GM19238 (cell line): ENCODE data around the gene RALGAPA2.

Experiments
- DNase-seq: peaks from one replicate; pipeline ENCODE4 v3.0.0; 2011; ENCODE audit warnings: low spot score; ENCODE audit not compliant: insufficient read length

RALGAPA2 gene

DNA sequence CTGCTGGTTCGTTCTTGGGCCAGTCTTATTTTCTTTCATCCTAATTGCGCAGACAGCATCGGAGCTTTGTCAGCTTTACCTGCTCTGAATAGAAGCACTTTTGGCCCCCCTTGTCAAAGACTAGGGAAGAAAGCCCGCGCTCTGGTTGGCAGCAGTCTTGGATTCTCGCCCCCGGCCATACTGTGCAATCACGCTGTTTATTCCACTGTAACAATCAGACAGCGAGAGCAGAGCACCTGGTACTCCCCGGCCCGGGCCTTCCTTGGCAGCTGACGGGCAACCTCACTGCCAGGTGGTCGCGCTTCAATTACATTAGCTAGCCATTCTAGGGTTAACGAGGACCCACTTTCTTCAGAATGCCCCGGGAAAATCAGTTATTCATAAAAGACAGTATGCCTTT is 272.0 kb downstream of the RALGAPA2 start:
- DNase-seq: no peak

DNA sequence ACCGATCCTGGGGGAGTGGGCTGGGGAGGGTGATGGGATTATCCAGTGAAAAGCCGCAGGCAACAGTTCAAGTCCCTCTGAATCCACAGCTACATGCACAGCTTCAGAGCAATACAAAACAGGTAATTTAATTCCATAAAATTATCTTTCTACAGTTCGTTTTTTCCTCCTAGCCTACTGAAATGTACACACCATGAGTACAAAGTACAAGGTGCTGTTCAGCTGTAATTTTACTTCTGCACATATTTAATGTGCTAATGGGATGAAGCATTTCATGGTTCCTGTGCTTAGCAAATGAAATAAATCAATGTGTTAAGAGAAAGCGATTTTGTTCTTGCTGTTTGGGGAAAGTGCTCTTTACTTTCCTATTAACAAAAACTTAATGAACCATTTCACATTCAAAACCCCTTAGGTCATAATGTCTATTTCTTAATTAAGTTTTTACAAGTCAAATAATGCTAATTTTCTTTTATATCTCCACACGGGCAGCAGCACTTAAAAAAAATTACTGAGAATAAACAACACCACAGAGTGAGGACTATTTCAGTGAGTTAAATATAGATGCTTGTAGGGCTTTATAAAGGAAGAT is 272.7 kb downstream of the RALGAPA2 start:
- no peak for DNase-seq

DNA sequence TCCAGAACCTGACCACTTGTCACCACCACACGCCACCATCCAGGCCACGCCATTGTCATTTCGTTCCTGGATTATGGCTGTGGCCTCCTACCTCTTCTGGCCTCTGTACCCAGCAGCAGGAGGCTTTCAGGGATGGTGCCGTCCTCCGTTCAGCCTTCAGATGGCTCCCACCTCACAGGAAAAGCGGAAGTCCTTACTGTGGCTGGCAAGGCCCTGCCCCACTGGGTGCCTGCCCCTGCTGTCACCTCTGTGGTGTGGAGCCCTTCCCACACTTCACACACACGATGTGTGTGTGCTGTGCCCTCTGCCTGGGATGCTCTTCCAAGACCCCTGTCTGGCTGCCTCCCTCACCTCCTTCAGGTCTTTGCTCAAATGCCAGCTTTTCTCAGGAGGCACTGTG is 275.1 kb downstream of the RALGAPA2 start:
- DNase-seq: no peak

DNA sequence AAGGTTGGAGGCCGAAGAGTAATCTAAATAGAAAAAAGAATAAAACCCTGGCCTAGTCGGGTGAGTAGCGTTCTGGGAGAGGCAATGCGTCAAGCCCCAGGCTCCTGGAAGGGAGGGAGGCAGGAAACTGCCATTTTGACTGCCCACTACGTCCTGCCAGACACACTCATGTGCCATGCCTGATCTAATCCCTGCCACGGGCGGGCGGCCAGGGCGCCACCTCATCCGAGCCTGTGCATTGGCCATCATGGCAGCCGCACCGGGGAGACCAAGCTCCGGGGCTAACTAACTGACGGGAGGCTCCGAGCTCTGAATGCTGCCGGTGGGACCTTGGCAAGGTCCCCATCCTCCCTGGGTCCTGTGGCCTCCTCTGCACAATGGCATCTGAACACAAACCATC is 275.8 kb downstream of the RALGAPA2 start:
- no peak for DNase-seq

DNA sequence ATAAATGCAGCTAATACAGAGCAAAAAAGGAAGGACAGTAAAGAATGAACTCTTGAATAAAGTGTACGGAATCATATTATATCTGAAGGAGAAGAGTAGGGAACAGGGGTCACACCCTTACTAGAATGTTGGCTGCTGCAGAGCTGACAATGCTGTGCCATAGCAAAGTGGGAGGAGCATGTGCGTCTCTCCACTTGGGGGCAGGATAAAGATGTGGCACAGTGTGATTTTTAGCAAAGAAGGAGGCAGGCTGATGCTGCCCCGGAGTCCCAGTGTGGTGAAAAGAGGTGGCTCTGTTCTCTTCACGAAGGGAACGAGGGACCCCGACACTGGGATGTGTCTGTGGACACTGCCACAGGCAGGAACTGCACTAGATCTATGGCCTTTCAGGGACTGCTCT is 277.0 kb downstream of the RALGAPA2 start:
- no peak for DNase-seq

DNA sequence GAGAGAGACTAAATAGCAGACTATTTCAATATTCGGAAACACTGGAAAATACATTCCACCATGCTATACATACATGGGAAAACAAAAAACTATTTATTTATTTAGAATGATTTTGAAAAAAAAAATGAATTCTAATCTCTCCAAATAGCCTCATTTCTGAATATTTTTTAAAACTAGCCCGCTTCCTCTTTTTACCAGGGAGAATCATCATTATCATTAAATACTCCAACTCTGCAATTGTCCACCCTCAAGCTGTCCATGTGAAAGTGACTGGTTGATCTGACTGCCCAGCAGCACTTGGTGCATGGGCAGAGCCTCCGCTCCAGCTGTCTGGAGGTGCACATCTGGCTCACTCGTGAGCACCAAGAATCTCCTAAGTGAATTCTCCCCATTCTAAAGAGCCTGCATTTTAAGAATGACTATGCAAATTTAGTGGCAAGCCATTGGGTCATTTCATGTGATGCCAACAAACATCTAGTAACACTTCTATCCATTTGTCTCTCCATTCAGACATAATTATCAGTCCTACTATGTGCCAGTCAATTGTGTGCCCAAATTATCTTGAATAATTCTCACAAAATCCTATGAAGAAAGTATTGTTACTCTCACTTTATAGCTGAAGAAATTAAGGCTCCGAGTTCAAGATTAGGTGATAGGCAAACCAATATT is 279.7 kb downstream of the RALGAPA2 start:
- no peak for DNase-seq

DNA sequence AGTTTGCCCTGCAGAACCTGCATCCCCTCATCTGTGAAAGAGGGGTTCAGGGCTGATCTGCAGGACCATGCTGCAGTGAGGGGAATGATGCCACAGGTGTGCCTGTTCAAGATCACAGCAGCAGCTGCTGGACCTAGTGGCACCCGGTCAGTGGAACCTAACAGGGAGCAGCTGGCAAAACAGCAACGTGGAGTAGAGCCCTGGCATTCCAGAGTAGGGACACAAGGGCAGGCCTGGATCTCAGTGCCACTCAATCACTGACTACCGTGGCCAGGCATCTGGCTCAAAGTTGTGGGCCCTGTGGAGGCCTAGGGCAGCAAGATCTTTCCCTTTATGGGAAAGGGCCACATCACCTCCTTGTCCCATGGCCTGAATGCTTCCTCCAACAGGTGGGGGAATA is 282.4 kb downstream of the RALGAPA2 start:
- no peak for DNase-seq

DNA sequence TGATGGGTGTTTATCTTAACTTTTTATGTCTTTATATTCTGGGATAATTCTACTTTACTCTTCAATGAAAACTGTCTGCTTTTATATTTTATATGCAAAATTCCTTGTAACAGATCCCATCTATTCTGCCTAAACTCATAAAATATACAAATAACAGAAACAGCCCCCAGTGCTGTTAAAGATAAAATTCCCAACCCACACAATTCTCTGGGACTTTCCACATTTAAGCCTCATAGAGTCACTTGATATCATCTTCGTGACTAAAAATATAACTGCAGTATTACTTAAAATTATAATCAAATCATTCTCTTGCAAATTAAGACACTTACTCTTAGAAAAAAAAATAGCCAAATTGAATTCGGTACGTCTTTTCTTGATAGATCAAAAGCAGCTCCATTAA is 284.4 kb downstream of the RALGAPA2 start:
- DNase-seq: no peak

DNA sequence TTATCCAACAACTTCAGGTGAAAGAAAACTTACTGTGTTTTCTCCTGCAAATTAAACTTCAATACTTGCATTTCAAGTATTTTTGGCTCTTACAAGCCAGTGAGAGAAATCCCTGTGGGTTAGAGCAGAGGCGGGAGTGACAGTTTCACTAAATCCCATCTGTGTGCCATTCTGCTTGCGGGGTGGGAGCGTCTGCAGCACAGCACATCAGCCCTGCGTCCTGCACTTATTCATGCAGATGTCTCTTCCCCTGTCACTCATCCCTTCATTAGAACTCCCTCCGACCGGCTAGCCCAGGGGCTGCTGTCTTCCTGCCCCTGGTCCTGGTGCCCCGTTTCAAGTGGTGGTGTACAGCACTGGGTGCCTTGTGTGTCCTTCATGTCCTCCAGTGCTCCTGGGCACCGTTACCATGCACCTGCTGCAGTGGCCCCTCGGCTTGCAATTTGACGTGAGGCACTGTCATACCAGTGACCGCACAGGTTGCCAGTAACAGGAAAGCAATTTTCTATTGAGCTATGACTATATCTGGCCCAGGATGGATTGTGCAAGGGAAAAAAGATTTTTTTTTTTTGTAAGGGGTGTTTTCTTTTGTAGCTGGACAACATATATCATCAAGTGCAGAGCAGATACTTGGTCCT is 285.1 kb downstream of the RALGAPA2 start:
- no peak for DNase-seq

DNA sequence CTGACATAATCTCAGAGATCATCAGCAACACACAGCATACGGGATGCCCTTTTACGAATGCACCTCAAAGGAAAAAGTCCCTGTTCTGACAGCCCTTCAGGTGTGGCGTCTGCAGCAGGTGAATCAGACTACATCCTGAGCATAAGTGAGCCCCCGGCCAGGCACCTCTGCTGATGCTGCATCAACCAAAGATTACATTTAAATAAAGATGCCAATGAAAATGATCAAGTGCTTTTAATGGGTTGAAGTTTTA is 285.9 kb downstream of the RALGAPA2 start:
- DNase-seq: no peak

DNA sequence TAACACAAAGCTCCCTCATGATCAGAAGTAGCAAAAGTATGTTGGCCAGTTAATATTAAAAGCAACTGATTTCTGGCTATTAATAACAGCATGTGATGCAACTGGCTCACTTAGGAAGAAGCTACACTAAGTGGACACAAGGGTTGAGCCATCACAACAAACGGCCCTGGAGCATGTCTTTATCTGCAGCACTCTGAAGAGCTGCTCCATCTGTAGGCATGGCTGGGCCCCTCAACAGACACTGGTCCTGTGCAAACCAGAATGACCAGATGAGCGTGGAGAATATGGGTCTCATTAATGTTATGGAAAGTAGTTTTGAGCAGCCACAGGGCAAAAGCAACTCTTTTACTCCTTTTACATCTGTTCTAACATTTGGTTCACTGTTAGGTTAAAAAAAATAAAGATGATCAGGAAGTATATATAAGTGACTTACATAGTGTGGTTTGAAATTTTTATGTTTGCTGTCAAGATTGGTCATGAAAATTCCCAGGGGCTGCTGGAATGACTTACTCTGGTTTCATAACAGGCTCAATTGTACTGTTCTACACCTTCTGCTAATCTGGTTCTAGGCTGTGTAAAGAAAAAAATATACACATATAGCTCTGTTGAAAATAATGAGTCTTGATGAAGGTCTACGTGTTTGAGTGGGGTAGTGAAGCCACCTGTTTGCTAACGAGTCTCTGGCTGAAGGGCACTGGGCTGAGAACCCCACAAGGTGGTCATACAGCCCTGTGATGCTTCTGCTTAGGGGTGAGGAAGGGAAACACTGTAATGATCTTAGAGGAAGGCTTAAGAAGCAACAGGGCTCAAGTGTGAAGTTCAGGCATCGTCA is 286.4 kb downstream of the RALGAPA2 start:
- no peak for DNase-seq

DNA sequence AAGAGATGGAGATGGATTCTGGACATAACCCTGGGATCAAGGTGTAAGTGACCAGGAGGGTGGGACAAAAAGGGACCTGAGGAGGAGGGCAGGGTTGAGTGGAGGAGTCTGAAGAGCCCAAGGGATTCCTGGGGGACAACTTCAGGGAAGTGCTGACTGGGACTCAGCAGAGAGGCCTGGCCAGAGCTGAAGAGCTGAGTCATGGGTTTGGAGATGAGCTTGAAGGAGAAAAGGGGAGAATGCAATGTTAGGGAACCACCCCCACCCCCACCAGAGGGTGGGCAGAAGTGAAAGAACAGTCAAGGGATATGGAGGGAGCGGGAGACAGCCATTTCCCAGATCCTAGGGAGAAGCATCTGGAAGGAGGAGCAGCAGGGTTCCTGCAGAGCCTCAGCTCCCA is 289.3 kb downstream of the RALGAPA2 start:
- DNase-seq: no peak

DNA sequence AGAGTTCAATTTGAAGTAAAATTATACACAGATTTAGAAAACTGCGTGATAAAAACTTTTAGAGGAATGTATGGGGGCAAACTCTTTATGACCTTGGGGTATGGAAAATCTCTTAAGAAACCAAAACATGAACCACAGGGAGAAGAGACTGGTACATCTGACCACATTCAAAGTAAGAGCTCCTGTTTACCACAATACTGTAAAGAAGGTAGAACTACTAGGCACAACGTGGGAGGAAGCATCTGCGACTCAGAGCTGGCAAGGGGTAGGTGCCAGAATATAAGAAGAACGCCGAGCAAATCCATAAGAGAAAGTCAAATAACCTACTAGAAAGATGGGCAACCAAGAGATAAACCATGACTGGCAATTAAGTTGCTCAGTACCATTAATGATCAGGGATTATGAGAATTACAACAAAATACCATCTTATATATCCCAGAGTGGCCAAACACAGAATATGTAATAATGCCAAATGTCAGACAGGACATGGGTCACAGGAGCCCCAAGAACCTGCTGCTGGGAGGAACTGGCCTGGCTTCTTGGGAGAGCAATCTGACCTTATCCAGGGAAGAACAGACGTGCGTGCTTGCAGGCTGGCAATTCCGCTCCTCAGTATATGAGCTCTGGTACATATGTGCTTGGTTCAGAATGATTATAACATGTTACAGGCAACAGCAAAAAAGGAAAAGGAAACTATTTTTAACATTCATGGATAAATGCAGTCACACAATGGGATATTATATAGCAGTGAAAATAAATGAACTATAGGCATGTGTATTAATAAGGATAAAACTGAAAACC is 294.4 kb downstream of the RALGAPA2 start:
- DNase-seq: no peak

DNA sequence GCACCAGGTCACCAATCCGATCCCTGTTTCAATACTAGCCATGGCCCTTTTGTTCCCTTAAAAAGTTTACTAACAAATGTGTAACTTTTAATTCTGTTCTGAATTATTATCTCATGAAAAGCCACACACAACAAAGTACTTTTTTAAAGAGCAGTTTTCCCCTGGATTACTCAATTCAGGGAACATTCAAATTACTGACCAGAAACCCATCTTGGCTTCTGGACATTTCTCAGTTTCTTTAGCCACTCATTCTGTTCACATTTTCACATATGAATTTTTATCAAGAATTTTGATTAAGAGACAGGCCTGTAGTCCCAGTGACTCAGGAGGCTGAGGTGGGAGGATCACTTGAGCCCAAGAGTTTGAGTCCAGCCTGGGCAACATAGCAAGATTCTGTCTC is 297.1 kb downstream of the RALGAPA2 start:
- DNase-seq: no peak

DNA sequence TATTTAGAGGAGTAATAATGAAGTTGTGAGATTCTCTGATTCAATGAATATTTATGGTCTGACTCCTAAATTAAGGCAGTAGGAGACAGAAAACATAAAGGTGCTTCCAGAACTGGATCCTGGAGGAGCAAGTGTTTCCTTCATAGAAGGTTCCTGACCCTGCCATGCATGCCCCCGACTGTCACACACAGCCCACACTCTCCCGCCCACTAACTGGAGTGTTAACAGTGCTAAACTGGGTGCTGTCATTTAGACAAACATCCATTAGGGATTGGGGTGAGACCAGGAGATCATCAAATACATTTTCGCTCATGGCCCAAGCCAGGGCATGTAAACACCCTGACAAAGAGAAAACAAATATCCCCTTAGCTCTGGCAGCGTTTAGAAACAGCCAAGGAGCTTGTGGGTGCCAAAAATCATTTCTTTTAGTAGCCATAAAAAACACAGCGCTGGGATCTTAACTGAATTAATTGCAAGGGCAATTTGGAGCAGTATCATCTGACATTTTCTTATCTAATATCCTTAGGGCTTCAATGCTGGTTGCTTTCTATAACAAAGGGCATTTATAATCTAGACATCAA is 297.7 kb downstream of the RALGAPA2 start:
- DNase-seq: no peak

DNA sequence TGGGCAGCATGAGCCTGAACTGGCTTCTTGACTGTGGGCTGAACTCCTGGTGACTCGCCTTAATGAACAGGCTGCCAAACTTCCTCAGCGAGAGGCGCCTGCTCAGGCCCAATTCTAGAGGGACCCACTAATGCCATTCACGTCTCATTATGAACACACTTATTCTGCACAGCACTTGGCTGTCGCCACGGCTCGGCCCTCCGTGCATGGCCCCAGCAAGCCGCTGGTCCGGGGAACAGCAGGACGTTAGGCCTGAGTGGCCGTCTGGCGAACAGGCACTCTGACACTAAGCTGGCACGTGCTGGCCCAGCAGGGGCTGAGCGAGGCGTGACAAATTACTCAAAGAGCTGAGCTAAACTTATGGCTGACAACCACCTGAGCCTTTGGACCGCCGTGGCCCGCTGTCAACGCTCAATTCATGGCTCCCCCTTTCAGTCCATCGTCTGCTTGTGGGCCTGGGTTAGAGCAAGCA is 298.6 kb downstream of the RALGAPA2 start:
- no peak for DNase-seq

DNA sequence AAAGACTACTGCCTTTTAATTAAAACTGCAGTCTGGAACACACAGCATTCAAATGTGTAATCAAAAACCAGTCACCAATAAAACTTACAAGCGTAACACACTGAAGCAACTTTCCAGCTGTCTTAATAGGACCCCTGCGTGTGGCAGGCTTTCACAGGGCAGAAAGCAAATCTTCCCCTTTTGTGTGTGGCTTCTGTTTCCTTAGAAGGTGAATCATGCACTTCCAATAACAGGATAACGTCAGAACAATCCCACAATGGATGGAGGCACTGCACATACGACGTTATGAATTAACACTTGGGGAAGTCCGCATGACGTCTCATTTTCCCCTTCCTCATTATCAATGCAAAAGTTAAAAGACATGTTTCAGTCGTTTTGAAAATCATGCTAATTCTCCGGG is 299.7 kb downstream of the RALGAPA2 start:
- DNase-seq: no peak

DNA sequence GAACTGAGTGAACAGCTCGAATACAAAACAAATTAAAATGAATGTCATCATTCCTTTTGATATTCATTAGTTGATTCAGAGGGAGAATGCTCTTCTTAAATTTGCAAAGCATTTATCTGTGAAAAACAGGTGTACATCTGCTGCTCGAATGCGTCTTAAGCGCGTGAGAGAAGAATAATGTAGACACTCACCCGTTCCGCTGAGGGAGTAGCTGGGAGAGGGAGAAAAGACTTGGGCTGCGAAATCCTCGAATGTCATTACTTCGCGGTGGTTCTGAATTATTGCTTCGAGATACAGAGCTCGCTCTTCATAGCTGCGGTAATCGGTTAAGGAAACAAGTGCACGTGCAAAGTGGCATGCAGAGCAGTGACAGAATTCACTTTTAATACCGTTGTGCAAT is 300.6 kb downstream of the RALGAPA2 start:
- no peak for DNase-seq

DNA sequence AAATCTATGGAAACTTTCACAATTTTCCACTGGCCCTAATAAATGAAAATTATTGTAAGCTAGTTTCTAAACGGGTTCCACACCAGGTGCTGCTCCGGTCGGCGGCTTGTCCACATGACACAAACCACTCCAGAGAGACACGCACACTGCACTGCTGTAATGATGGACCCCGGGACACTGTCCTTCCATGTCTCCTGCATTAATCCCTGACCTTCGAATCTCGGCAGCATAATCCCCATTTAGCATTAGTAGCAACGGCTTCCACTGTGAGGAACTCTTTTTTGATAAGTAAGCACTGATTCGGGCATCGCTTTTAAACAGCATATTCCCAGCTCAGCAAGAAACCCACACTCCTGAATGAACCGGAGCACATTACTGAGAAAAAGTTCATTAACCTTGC is 301.0 kb downstream of the RALGAPA2 start:
- no peak for DNase-seq

DNA sequence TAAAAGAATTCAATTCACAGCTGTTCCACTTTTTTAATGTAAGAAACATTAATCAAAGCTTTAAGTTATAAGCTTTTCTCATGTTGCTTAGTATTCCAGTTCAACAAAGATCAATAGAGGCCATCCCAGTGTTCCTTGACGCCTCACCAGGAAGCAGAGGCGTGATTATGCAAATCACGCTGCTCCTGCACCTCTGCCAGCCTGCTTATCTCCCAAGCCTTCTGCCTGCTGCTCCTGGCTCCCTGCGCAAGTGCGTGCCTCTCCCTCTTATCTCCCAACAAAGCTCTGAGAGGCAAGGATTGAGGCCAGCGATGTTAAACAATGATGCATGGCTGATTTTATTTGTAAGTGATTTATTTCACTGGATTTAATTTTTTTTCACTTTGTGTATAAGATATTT is 301.8 kb downstream of the RALGAPA2 start:
- no peak for DNase-seq

DNA sequence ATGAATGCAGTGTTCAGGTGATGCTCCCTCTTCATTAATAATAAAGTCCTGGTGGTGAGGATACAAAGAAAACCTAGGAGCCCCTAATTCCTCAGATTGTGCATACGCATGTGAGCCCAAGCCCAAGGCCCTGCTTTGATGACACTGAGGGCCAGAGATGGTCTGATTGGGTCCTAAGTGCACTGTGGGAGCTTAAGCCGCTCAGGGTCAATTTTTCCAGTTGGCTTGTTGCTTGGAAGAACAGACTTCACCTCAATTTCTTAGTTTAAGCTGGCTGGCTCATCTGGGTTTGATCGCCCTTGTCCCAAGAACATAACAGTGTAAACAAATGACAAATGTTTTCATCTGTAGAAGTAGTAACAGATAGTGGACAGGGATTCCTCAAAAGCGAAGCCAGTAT is 303.1 kb downstream of the RALGAPA2 start:
- no peak for DNase-seq
